Measurements from ENCODE around the gene ABCA4.

ABCA4 gene

GRCh38 chr1:94039871-94040569, 80.9 kb downstream of the ABCA4 start:
- Histone ChIP-seq H3K9me3 (ENCODE audit: control insufficient read depth, low read length) (no peaks in the 10 kb centered on the region), H3K27me3 (ENCODE audit: control insufficient read depth, insufficient read depth, low read length) (no peaks in the 10 kb centered on the region), H3K4me3 (ENCODE audit: low read depth, low read length) (no peak overlapping the region), H3K27ac (no peak overlapping the region), H2AFZ (no peak overlapping the region), H3K4me1 (no peaks in the 10 kb centered on the region), H3K9ac (no peak overlapping the region), H3K36me3 (ENCODE audit: control insufficient read depth, insufficient read depth, low read length) (no peaks in the 10 kb centered on the region), H3K79me2 (no peaks in the 10 kb centered on the region), H3K4me2 (ENCODE audit: low read length) (no peak overlapping the region)
- TF ChIP-seq, protein P1, sequence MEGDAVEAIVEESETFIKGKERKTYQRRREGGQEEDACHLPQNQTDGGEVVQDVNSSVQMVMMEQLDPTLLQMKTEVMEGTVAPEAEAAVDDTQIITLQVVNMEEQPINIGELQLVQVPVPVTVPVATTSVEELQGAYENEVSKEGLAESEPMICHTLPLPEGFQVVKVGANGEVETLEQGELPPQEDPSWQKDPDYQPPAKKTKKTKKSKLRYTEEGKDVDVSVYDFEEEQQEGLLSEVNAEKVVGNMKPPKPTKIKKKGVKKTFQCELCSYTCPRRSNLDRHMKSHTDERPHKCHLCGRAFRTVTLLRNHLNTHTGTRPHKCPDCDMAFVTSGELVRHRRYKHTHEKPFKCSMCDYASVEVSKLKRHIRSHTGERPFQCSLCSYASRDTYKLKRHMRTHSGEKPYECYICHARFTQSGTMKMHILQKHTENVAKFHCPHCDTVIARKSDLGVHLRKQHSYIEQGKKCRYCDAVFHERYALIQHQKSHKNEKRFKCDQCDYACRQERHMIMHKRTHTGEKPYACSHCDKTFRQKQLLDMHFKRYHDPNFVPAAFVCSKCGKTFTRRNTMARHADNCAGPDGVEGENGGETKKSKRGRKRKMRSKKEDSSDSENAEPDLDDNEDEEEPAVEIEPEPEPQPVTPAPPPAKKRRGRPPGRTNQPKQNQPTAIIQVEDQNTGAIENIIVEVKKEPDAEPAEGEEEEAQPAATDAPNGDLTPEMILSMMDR (IDR thresholded peaks at IDR 0.05) = no peak

- H3K36me3 ChIP-seq (ENCODE audit: control insufficient read depth, insufficient read depth, low read length) = no peaks in the 10 kb centered on the region
- no peaks in the 10 kb centered on the region for H3K4me1 ChIP-seq
- no peak overlapping the region for H3K27ac ChIP-seq
- H2AFZ ChIP-seq = no peak overlapping the region
- no peak overlapping the region for H3K9ac ChIP-seq
- H3K4me3 ChIP-seq (ENCODE audit: low read depth, low read length) = no peak overlapping the region
- TF ChIP-seq, protein P1 (IDR thresholded peaks at IDR 0.05) = peak; percentile 62
- no peak overlapping the region for H3K4me2 ChIP-seq (ENCODE audit: low read length)
- no peaks in the 10 kb centered on the region for H3K27me3 ChIP-seq (ENCODE audit: control insufficient read depth, insufficient read depth, low read length)
- no peaks in the 10 kb centered on the region for H3K9me3 ChIP-seq (ENCODE audit: control insufficient read depth, low read length)
- H3K79me2 ChIP-seq = no peaks in the 10 kb centered on the region
These were observed 81.5 kb downstream of the ABCA4 start for GRCh38 chr1:94039514-94039870.

GRCh38 chr1:94038511-94038910, 82.4 kb downstream of the ABCA4 start:
- Histone ChIP-seq H3K79me2 (no peaks in the 10 kb centered on the region), H3K36me3 (ENCODE audit: control insufficient read depth, insufficient read depth, low read length) (no peaks in the 10 kb centered on the region), H3K4me3 (ENCODE audit: low read depth, low read length) (no peak overlapping the region), H3K9me3 (ENCODE audit: control insufficient read depth, low read length) (no peaks in the 10 kb centered on the region), H3K4me2 (ENCODE audit: low read length) (no peak overlapping the region), H3K9ac (no peak overlapping the region), H2AFZ (no peak overlapping the region), H3K27me3 (ENCODE audit: control insufficient read depth, insufficient read depth, low read length) (no peaks in the 10 kb centered on the region), H3K27ac (no peak overlapping the region), H3K4me1 (no peaks in the 10 kb centered on the region)
- TF ChIP-seq, protein P1 (IDR thresholded peaks at IDR 0.05) = no peak

DNA sequence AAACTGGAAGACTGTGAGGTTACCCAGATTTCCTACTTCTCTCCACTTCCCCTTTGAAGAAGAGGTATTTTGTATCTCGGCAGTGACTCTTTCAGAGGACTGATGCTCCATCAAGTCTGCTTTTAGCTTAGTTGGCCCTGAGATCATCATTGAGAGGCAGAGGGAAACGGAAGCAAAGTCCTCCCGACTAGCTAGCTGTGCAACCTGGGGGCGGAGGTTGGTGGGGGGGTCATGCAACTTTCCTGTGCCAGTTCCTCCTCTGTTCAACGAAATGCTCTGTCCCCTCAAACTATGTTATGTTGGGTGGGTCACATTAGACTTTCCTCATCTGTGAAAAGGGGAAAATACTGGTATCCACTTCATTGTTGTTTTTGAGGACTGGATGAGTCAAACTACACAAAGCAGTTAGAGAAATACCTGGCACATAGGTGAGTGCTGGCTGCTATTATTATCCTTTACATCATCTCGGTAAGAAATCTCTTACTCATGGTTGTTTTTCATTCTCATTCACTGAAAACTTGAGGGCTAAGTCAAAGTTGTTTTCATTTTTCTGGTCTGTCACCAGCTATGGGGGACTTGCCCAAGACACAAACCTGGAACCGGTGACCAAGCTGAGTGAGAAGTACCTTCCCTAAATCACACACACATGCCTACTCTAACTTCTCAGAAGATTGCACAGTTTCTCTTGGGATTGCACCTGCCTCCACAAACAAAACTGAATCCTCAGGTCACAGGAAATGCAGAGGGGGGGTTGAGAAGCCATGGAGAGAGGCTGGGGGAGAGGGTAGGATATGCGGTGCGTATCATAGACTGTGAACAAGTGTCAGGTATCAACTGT, 83.3 kb downstream of the ABCA4 start:
- TF ChIP-seq, protein P1 (IDR thresholded peaks at IDR 0.05) = no peak
- H3K4me3 ChIP-seq (ENCODE audit: low read depth, low read length) = no peak overlapping the region
- no peaks in the 10 kb centered on the region for H3K9me3 ChIP-seq (ENCODE audit: control insufficient read depth, low read length)
- H2AFZ ChIP-seq = no peak overlapping the region
- no peak overlapping the region for H3K9ac ChIP-seq
- H3K4me2 ChIP-seq (ENCODE audit: low read length) = no peak overlapping the region
- no peak overlapping the region for H3K27ac ChIP-seq
- H3K4me1 ChIP-seq = no peaks in the 10 kb centered on the region
- no peaks in the 10 kb centered on the region for H3K79me2 ChIP-seq
- H3K36me3 ChIP-seq (ENCODE audit: control insufficient read depth, insufficient read depth, low read length) = no peaks in the 10 kb centered on the region
- no peaks in the 10 kb centered on the region for H3K27me3 ChIP-seq (ENCODE audit: control insufficient read depth, insufficient read depth, low read length)
